ENCODE results near the gene BABAM2.
"Not testable (repeated sequence)": the region's sequence is repeated elsewhere in the genome, so short reads cannot be mapped to it uniquely, and the experiment has no call there.

Gene BABAM2

GRCh38 chr2:28316546-28317335 lies 426.2 kb downstream of the BABAM2 start:
- DNase-seq (ENCODE audit: low read depth): no peak

DNA sequence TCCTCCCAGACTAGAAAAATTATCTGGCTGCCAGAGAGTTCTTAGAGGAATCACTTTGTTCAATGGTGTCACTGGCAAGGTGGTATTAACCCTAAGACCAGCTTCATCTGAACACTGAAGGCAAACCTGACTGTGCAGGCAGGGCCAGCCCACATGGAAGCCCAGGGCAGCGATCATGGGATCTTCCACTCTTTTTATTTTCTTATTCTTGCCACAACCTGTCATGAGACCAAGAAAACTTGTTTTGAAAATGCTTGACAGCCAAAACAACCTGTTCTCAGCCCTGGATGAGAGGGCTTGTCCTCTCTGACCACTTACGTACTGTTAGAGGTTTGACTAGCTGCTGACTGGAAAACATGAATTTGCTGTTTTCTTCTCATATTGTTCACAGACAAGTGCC lies 426.9 kb downstream of the BABAM2 start:
- no peak for DNase-seq (ENCODE audit: low read depth)

DNA sequence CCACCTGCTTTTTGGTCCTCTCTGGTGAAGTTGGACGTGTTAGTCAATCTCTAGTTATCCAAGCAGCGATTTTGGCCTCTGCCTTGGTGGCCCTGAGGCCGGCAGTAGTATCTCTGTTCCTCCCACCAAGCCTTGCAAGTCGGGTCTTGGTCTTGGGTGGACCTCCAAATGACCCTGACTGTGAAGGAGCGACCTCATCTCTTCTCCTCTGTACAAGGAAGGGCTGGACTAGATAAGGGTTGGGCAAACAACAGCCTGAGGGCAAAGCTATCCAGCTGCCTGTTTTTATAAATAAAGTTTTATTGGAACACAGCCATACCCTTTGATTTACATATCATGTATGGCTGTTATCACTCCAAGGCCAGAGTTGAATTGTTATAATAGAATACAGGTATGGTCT lies 427.5 kb downstream of the BABAM2 start:
- no peak for DNase-seq (ENCODE audit: low read depth)

DNA sequence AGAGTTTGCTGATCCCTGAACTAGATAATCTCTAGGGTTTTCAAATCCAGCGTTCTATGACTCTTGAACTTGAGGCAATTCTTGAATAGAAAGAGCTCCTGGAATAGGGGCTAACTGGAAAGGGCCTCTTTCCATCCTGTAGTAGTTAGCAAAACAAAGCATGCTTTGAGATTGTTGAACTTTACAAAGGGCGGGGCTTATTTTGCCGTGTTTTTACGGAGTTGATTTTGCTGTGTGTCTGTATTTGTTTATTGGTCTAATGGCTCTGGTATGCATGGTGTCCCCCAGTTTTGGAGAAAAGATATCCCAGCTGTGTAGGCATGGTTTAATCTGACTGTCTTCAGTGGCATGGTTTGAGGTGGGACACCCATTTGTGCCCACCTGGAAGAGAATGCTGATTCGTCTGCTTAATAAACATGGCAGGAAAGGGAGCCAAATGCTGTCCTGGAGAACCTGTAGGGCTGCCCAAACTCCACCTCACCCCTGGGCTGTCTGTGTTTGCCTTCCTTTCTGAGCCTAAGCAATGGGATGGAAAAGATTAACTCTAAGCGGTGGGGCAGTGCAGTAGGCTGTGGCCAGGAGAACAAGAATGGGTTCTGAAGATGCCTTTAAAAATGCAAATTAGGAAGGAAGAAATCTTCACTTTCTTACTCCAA lies 428.1 kb downstream of the BABAM2 start:
- no peak for DNase-seq (ENCODE audit: low read depth)

GRCh38 chr2:28319118-28320008 lies 428.8 kb downstream of the BABAM2 start:
- DNase-seq (ENCODE audit: low read depth): no peak

- DNase-seq (ENCODE audit: low read depth): no peak
Measured at GRCh38 chr2:28320009-28320365, 429.5 kb downstream of the BABAM2 start.

GRCh38 chr2:28320371-28320770 lies 429.8 kb downstream of the BABAM2 start:
- DNase-seq (ENCODE audit: low read depth): no peak

DNA sequence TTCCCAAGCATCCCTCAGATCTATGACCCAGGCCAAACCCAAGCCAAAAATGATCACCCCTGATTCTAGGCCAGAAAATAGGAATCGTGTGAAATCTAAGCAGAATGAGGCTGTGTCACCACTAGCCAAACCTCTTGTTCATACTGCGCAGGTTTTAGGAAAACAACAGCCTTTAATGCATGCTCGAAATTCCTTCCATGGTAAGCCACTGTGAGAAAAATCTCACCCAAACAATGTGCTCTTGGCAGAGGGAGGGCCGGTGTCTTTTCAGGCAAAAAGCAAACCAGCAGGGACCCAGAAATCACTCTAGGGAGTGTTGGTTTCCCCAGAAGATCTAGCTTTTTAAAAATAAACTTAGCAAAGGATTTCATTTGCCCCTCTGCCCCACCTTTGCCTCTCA lies 430.9 kb downstream of the BABAM2 start:
- DNase-seq (ENCODE audit: low read depth): no peak

DNA sequence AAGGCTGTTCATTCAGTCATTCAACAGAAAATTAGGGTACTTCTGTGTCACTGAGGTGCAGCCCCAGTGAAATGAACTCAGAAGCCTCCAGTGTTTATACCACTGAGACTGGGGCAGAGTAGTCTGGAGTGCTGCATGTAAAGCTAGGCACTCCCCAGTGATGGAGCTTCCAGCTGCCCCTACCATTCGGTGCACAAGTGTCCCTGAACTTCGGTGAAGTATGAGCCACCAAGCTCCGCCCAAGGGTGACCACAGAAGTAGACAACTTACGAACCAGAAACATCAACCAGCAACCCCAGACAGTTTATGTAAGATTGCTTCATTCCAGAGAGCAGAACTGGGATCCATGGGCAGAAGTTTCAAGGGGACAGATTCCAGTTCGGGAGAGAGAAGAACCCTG lies 431.5 kb downstream of the BABAM2 start:
- DNase-seq (ENCODE audit: low read depth): no peak

DNA sequence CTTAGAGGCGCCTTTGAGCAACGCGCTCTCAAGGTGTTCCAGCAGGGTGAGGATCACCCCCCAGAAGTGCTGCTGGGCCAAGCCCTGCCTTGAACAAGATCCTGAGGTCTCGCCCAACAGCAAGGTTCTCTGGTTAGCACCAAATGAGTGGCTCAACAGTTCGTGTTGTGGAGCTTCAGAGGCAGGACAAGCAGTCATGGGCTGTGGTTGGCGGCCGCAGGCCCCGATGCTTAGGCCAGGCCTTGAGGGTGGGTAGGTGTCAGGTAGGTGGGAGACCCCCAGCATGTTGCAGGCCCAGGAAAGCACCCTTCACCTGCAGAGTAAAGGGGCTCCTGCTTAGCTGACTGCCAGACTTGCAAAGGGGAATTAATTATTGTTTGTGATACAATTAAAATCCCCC lies 431.9 kb downstream of the BABAM2 start:
- DNase-seq (ENCODE audit: low read depth): no peak

DNA sequence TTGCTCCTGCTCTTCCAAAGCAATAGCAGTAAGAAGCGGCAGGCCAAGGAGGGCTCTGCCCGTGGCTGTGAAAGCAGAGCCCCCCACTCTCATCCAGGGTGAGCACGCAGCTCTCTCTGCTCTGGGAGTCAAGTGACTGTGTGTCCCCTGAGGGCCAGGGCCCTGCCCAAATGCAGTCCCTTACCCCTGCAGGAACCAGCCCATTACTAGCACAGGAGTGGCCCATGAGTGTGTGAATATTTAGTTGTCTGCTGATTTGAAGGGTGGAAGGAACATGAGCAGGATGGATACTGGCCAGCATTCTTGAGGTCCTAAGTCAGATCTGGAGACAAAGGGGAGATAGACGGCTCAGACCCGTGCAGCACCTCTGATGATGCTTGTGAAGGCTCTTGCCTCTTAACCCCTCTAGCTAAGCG lies 432.5 kb downstream of the BABAM2 start:
- no peak for DNase-seq (ENCODE audit: low read depth)

DNA sequence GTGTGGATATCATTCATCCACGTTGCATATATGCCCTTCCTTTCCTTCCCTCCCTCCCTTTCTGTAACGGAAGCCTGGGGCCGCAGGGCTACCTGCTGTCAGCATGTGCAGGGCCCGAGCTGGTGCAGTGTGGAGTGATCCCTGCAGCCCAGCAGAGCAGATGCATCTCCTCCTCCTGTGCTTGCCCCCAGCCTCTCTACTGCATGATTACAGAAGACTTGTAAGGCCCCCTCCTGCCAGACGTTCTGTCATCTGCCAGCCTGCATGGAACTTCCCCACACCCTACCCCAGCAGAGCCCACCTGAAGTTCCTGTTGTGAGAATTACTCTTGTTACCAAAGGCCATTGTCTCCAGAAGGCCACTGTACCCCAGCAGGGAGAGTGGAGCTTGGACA lies 434.6 kb downstream of the BABAM2 start:
- no peak for DNase-seq (ENCODE audit: low read depth)

DNA sequence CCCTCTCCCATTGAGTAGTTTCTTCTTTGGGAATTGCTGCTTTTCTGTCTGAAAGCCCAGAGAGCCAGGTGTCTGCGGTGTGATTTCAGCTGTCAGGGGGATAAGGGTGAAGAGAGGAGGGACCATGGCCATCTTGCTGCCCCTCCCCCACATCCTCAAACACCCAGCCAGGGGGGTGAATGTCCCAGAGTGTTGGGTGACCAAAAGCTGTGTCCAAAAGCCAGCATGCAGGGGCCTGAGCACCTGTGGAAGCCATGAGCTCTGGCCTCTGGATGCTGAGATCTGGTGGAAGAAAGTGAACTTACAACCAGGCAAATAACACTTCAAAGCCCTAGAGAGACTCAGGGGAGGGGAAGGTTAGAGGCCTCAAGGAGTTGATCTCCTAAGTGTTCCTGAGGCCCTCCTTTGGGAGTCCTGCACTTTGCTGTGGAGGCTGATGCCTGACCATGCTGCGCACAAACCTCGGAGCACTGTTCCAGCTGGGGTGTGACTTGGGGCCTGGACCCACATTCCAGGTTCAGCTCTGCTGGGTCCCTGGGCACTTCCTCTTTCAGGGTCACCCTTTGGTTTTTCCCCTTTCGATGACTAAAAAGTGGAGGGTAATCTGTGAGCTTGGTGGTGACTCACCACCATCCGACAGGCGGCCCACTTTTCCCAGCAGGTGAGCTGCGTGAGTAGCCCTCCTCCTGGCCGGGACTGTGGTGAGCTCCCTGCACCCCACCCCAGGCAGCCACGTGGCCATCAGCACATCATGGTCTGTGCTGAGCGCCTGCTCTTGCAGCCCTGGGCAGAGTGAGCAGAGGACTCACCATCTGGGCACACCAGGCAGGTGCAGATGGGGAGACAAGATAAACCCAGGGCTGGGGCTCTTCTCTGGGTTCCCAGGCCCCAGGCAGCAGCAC lies 435.3 kb downstream of the BABAM2 start:
- no peak for DNase-seq (ENCODE audit: low read depth)

GRCh38 chr2:28326469-28326805 lies 435.9 kb downstream of the BABAM2 start:
- no peak for DNase-seq (ENCODE audit: low read depth)

DNA sequence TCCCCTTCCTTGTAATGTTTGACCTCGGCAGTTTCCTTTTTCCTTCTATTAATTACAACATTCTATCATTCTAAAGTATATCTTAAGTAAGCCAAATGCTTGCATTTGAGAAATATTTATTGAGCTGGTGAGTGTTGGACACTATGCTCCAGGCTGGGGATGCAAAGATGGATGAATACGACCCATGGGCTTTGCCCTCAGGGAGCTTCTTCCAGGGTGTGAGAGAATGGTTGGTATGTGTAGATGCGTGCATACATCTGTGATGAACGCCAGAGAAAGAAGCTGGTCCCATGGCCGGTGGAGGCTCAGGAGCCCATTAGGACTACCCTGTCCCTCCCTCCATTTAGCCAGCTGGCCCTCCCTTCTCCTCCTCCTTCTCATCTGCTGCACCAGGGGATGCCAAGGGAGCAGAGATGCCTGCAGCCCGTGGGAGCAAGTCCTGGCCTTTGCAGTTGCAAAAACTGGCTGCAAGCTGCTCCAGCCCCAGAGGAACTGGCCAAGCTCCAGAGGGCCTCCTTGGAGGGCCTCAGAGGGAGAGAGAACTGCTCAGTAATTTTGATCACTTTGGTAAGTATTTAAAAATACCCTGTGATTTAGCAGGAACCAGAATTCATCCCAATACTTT lies 436.5 kb downstream of the BABAM2 start:
- no peak for DNase-seq (ENCODE audit: low read depth)

DNA sequence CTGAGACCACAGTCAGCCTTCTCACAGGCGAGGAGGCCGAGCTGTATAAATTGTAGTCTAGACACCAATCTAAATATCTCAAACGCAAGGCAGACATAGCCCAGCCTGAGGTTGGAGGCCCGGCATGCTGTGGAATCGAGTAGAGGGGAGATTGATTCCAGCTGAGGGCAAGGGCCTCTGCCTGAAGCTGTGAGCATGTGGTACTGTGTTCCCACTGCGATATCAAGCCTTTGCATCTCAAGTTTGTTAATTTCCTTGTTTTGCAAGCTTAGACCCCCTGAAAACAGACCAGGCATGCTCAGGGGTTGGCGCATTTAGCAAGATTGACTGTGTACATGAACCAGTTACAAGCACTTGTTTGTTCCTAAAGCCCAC lies 437.0 kb downstream of the BABAM2 start:
- DNase-seq (ENCODE audit: low read depth): no peak

DNA sequence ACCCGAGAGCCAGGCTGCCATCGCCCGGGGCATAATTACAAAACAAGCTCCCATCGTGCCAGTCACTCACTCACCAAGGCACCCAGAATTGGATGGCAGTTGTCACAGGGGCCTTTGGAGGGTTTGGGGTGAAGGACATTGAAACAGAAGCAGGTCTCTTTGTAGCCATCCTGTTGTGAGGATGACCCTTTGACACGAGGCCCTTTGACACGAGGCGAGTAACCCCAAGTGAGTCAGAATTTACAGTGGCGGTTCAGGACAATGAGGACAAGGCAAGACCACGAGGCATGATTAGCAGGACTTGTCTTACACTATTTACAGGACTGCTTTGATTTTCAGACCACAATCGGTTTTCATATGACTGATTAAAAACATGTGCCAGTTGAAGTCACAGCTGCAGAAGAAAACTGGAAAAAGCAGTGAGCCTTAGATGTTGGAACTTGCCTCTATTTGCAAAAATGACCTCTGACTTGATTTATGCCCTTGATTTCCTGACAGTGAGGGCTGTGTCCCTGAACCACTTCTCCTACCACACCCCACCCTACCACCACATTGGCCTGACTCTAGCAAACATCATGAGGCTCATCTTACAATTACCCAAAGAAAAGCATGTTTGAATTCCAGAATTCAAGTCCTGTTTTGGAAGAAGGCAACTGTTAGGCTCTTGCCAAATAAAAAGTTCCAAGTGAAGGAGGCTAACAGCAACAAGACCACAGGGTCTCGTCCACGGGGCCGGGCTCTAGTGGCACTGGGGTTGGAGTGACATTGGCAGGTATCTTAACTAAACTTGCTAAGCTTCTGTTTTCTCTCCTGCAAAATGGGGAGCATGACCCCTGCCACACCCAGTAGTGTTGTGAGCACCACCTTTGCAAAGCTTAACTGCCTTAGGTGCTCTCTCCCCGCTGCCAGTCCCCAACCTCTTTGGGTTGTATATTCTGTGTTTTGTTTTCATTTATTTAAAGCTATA lies 437.7 kb downstream of the BABAM2 start:
- no peak for DNase-seq (ENCODE audit: low read depth)

GRCh38 chr2:28329184-28329583 lies 438.7 kb downstream of the BABAM2 start:
- DNase-seq (ENCODE audit: low read depth): no peak

DNA sequence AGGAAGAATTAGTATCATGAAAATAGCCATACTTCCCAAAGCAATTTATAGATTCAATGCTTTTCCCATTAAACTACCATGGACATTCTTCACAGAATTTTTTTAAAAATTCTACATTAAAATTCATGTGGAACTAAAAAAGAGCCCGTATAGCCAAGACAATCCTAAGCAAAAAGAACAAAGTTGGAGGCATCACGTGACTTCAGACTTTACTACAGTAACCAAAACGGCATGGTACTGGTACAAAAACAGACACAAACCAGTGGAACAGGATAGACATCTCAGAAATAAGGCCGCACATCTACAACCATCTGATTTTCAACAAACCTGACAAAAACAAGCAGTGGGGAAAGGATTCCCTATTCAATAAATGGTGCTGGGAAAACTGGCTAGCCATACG lies 440.2 kb downstream of the BABAM2 start:
- DNase-seq (ENCODE audit: low read depth): not testable (repeated sequence)

- DNase-seq (ENCODE audit: low read depth): not testable (repeated sequence)
Measured at GRCh38 chr2:28331797-28332196, 441.3 kb downstream of the BABAM2 start.

All from stimulated activated CD8-positive, alpha-beta memory T cell treated with anti-CD3 and anti-CD28 coated beads, Interleukin-12 subunit alpha, Interleukin-12 subunit beta, amount 100 ng/mL, for 1 hour (primary cell).